Measurements from ENCODE around the gene SLC26A5.

- TF ChIP-seq CTCF (IDR thresholded peaks at IDR 0.05) (no peak), POLR2A (IDR thresholded peaks at IDR 0.05) (no peak)
These were observed 98.3 kb downstream of the SLC26A5 start, which contains the start of gene PSMC2 for GRCh38 chr7:103347507-103348267.
